Renal cortical epithelial cell (primary cell): ENCODE data around the gene CHRNG. TPM values are rescaled to one million over a fixed set of nuclear protein-coding genes. Genes with fewer than 3 reads are reported as not detected.

Source experiments
- DNase-seq: peaks from one replicate; pipeline ENCODE4 v3.0.0-alpha.2; 2011; ENCODE audit warnings: low read depth
- total RNA-seq: library from RNA; depleted of rRNA; stranded (reverse); fragments of >200 nt; gene quantifications from 2 replicates; pipeline ENCODE4 v1.2.3, GENCODE V29; 2014

The CHRNG gene
- total RNA-seq, 1 donor from 2014 or later = not detected

DNA sequence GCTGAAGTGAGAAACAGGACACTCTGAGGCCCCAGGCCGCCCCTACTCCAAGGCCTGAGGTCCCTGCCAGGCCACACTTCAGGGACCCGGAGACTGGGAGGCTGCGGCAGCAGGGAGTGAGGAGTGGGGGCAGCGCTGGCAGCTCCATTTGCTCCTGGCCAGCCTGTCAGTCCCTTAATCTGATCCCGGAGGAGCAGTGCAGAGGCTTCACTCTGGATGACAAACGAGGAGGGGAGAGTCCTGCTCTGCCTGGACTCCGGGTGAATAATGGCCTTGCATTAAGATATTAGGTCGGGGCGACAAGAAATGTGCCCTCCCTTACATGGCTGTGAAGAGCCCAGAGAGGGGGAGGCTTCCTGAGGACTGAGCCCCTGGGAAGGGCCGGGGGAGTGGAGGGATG is 33.6 kb upstream of the CHRNG start:
- DNase-seq = no peak

DNA sequence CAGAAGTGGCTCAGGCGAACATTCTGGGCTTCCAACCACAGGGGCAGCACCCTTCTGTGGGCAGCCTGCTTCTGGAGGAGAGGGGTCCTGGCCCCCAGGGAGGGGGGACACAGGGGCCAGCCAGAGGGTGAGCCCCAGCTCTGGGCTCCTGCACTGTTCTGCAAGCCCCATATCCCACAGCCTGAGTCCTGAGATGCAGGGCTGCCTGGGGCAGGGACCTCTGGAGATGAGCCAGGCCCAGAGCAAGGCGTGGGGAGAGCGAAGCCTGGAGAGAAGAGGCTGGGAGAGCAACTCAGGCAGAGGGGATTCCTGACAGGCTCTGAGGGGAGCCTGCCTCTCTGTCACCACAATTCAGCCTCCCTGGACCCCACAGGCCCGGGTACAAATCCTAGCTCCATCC is 32.8 kb upstream of the CHRNG start:
- no peak for DNase-seq

DNA sequence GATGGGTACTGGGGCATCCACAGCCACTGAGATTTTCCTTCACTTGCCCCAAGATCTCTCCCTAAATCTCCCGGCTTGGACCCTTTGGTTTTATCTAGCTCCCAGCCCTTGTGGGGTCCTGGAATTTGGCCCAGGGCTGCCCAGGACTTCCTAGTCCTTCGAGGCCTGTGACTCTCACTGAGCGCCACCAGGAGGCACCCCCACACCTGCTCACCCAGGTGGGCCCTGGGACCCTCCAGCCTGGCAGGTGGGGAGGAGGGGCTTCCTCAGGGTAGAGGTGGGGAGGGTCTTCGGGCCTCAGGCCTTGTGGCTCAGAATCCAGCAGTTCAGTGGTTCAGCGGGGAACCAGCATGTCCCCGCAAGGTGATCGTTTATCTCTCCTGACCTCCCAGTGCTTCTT is 31.2 kb upstream of the CHRNG start:
- DNase-seq = no peak

DNA sequence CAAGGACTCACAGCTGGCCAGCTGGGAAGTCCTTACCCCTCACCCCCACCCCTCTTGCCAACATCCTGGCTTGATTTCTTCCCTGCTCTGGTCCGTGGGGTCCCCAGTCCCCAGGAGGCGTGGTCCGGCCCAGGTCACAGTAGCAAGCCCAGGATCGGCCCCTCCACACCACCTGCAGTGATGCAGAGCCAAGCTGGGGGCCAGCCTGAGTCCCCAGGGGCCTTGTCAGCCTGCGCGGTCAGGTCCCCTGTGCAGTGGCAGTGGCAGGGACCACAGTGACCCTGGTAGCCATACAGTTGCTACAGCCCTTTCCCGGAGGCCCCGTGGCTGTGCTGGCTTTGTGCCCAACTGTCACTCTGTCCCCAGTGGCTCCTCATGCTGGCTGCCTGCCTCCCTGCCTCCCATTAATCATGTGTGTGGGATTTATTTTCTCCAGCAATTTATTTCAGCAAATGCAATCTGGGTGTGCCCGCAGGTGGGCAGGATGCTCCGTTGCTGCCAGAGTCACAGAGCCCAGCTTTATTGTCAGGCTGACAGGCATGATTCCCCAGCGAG is 28.1 kb upstream of the CHRNG start:
- no peak for DNase-seq

DNA sequence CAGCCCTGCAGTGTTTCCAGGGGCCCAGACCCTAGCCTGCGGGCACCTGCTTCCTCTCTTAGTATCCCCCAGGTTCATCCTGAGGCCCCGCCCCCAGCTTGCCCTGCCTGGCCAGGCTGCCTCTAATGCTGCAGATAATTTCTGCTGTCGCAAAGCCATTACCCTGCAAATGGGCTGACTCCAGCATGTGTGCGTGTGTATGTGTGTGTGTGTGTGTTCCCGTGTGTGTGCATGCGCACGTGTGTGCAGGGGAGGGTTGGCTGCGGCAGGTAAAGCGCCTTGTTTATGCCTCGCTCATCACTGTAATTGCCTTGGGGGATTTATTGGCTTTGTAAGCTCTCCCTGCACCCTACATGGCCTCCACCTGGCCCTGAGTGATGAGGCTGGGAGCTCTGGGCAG is 26.9 kb upstream of the CHRNG start:
- DNase-seq = no peak

DNA sequence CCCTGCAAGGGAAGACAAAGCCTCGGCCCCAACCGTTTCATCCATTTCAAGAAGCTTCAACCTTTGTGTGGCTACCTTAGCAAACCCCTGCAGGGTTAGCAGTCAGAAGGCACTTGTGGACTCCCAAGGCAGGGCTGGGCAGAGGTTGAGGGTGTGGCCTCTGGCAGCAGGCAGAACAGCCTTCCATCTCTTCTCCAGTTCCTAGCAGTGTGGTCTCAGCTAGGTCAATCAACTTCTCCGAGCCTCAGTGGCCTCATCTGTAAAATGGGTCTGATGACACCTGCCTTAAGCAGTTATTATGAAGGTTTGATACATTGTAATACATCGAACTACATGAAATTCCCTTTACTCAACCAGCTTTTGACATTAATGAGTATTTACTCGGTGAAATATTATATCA is 26.1 kb upstream of the CHRNG start:
- no peak for DNase-seq

DNA sequence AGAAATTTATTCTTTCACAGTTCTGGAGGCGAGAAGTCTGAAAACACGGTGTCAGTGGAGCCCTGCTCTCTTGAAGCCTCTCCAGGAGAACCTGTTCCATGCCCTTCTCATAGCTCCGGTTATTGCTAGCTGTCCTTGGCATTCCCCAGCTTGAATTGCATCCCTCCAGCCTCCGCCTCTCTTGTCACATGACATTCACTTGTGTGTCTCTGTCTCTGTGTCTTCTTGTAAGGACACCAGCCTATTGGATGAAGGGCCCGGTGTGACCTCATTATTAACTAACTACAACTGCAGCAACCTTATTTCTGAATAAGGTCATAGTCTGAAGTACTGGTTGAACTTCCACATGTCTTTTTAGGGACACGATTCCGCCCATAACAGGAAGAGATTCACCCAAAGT is 23.9 kb upstream of the CHRNG start:
- DNase-seq = no peak

DNA sequence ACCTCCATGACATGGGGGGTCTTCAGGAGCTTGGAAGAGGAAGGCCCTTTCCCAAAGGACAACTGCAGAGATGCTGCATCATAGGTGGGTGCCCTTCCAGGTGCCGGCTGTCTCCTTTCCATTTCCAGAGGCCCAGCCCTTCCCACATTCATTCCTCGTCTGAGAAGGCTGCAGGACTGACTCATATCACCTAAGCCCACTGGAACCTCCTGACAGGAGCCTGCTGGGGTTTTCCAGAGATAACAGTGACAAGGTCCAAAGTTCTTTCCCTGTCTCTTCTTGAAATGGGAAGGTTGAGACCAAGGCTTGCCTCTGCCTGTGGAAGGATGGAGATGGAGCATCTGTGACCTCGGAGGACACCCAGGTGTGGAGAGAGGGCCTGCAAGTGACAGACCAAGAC is 22.9 kb upstream of the CHRNG start:
- no peak for DNase-seq

DNA sequence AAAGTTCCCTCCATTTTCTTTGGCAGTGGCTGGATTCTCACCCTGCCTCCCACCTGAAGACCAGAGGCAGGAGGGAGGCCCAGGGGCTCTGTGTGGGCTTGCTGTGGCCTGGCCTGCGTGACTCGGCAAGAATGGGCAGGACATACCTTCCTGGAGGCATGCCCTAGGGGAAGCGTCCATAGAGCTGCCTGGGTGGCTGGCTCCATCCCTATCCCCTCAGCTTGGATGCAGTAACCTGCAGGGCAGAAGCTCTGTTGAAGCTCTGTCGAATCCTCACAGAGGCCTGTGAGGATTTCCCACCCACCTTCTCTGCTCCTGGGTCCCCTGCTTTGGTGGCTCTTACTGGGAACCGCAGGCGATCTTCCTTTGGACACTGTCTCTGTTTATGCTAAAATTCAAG is 20.6 kb upstream of the CHRNG start:
- DNase-seq = no peak

DNA sequence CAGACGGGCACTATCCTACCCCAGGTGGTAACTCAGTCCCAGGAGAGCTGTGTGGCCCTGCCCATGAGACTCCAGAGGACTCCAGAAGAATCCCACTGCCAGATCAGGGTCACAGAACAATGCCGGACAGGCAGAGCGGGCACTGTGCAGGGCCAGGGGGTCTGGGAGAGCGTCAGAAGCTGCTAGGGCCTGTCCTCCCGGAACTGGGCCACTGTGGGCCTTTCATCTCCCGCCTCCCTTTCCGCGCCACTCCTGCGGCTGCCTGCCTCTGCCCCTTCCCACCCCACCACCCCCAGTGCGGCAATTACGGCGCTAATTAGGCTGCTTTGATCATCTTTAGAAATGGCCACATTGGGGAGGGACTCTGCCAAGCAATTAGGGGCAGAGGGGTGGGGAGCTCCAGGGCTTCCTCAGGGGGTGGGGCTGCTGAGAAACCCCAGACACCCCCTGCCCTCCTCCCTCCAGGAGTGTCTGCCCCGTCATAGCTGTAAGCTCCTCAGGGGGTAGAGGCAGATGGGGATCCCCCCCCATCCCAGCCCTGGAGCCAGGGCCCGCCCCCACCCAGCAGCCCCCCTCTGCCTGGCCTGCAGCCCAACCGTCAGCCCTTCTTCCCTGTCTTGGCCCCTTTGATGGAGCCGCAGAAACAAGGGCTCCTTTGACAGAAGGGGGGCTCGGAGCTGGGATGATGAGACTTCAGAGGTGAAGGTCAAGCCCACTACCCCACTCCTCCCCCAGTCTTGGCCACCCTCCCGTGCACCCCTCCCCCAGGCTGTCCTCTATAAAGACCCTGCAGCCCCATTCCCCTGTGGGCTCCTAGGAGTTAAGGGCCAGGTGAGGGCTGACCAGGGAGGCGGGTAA is 19.7 kb upstream of the CHRNG start, which contains the start of gene PRSS56:
PRSS56 (plus strand) TSS at position 808 of the 858 bp plus-strand sequence. CDS start 211 bp downstream, outside the sequence.
- DNase-seq = no peak

DNA sequence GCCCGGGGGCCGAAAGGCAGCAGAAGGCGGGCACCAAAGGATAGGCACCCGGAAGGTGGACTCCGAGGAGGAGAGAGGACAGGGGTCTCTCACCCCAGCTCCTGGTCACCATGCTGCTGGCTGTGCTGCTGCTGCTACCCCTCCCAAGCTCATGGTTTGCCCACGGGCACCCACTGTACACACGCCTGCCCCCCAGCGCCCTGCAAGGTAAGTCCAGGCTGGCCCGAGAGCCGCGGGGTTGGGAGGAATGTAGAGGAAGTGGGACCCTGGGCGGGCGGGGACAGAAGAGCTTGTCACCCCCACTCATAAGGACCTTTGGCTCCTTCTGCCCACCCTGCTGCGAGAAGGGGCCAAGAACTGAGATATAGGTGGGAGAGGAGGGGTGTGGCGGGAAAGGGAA is 19.0 kb upstream of the CHRNG start:
- DNase-seq = no peak

DNA sequence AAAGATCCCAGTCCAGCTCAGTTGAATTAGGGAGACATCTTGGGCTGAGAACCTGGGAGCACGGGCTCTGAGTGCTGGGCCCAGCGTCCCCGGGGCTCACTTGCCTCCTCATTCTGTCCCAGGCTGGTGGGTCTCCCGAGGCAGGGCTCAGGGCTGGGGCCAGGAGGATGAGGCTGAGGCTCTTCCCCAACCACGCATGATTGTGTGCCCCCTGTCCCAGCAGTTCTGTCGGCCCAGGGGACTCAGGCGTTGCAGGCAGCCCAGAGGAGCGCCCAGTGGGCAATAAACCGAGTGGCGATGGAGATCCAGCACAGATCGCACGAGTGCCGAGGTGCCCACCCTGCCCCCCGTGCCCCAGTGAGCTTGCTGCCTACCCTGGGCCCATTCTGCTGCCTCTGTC is 18.4 kb upstream of the CHRNG start:
- DNase-seq = no peak

DNA sequence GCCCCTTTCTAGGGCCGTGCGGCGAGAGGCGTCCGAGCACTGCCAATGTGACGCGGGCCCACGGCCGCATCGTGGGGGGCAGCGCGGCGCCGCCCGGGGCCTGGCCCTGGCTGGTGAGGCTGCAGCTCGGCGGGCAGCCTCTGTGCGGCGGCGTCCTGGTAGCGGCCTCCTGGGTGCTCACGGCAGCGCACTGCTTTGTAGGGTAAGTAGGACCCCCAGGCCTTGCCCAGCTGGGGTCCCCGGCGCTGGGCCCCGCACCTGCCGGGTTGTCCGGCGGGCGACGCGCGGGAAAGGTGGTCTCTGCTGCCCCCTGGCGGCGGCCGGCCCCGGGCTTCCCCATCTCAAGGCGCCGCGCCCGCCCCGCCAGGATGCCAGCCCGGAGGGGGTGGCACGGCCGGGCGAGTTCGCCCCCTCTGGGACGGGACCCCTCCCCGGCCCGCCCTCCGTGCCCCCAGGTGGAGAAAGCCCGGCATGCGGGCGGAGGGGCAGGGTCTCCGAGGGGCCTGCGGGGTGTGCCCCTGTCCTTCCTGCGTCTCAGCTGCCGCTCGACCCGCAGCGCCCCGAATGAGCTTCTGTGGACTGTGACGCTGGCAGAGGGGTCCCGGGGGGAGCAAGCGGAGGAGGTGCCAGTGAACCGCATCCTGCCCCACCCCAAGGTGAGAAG is 17.4 kb upstream of the CHRNG start:
- DNase-seq = no peak

DNA sequence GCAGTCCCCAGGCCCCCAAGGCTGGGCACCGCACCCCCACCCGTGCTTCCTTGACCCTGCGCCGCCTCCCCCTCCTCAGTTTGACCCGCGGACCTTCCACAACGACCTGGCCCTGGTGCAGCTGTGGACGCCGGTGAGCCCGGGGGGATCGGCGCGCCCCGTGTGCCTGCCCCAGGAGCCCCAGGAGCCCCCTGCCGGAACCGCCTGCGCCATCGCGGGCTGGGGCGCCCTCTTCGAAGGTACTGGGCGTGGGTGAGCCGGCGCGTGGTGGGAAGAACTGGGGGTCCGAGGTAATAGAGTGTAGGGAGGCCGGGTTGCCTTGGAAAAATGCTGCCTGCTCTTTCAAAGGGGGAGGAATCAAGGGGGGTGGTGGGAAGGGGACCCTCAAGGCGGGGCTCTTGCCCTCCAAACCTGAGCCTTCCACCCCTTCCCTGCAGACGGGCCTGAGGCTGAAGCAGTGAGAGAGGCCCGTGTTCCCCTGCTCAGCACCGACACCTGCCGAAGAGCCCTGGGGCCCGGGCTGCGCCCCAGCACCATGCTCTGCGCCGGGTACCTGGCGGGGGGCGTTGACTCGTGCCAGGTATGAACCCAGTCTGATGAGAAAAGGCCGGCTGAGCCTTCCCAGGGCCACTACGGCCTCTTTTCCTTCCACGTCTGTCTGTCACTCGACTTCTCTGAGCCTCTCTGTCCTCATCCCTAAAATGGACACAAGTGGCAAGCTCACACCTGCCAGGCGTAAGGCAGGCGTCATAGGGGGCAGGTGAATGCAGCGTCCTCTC is 16.7 kb upstream of the CHRNG start:
- DNase-seq = no peak

DNA sequence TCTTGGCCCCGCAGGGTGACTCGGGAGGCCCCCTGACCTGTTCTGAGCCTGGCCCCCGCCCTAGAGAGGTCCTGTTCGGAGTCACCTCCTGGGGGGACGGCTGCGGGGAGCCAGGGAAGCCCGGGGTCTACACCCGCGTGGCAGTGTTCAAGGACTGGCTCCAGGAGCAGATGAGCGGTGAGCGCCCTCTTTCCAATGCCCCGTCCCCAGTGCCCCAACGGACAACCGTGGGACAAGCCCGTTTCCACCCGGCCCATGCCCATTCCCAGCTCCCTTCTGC is 16.1 kb upstream of the CHRNG start:
- no peak for DNase-seq

DNA sequence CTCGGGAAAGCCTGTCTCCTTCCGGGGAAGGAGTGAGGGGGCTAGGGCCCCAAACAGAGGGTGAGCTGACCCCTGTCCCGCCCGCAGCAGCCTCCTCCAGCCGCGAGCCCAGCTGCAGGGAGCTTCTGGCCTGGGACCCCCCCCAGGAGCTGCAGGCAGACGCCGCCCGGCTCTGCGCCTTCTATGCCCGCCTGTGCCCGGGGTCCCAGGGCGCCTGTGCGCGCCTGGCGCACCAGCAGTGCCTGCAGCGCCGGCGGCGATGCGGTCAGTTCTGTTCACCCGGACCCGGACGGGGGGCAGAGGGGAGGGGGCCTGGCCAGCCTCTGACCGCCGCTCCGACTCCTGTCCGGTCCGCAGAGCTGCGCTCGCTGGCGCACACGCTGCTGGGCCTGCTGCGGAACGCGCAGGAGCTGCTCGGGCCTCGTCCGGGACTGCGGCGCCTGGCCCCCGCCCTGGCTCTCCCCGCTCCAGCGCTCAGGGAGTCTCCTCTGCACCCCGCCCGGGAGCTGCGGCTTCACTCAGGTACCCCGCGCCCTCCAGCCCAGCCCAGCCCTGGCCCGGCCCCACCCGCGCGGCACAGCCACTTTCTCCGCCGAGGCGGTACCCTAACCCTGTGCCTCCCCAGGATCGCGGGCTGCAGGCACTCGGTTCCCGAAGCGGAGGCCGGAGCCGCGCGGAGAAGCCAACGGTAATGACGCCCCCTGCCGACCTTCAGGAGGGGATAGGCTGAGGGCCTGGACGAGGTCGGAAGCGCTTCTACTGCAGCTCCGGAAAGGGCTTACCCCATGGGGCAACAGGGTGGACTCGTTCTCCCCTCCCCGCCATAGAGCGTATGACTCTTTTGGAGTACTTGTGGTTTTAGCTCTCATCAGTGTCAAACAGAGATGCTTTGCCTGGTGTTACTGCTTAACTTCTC is 15.6 kb upstream of the CHRNG start:
- DNase-seq = no peak

DNA sequence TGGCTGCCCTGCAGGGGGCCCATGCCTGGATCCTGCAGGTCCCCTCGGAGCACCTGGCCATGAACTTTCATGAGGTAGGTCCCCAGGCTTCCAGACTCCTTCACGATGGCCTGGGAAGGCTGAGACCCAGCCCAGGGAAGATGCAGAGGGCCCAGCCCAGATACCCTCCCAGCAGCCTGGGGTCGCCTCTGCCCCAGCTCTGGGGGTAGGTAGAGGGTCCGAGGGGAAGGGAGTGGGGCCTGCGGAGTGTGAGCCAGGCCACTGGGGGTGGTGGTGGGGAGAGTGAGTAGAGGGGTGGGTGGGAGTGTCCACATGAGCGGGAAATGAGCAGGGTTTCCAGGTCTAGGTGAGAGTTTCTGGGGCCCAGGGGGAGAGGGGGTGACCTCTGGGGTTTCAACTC is 14.7 kb upstream of the CHRNG start:
- no peak for DNase-seq

DNA sequence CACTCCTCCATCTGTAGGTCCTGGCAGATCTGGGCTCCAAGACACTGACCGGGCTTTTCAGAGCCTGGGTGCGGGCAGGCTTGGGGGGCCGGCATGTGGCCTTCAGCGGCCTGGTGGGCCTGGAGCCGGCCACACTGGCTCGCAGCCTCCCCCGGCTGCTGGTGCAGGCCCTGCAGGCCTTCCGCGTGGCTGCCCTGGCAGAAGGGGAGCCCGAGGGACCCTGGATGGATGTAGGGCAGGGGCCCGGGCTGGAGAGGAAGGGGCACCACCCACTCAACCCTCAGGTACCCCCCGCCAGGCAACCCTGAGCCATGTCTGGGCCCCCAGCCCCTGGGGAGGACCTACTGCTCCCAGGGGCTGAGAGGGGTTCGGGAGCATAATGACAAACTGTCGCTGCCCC is 14.3 kb upstream of the CHRNG start:
- no peak for DNase-seq

DNA sequence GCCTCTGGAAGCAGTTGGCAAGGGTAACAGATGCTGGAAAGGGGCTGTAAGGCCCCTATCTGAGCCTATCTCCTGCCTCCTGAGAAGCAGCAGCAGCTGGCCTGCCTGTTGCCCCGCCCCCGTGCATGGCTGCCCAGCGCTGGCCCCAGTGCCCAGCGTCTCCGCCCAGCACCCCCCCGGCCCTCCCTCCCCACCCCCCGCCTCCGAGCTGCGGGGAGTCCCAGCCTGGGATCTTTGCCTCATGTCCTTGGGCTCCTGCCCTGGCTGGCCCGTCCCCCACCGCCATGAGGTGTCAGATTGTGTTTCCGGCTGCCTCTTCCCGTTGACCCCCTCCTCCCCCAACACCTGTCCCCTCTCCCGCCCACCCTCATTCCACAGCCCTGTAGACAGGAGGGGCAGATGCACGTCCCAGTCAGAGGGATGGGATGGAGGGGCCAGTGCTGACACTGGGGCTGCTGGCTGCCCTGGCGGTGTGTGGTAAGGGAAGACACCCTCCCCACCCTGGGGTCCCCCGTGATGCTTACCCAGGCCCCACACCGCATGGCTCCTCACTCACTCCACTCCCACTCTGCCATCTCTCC is 13.6 kb upstream of the CHRNG start, which contains the start of gene CHRND:
CHRND (plus strand) TSS at position 370 of the 581 bp plus-strand sequence; CDS start at position 426, 56 bp downstream.
- no peak for DNase-seq

DNA sequence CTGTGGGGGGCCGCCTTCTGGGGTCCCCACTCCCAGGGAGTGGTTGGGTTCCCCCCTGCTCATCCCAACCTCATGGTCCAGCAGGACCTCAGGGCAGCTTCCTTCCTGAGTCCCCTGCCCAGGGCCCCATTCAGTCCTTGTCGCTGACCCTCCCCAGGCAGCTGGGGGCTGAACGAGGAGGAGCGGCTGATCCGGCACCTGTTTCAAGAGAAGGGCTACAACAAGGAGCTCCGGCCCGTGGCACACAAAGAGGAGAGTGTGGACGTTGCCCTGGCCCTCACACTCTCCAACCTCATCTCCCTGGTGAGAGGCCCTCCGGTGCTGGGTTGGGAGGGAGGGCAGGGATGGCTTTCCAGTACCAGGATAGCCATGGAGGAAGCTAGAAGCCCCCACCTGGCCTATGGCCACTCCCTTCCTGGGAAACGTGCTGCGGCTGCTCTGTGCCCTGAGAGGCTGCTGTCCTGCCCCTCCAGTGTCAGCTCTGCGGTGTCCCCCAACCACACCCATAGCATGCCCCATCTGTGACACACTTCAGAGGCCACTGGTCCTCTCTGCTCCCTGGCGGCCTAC is 13.0 kb upstream of the CHRNG start:
- no peak for DNase-seq
